Frontal cortex (tissue), 4 donors: ENCODE data around the gene STXBP6. TPM values are rescaled to one million over a fixed set of nuclear protein-coding genes. Genes with fewer than 3 reads are reported as not detected.
A peak's percentile ranks its signal among the peaks of the same experiment; 100 is the strongest.
"Not testable (repeated sequence)": the region's sequence is repeated elsewhere in the genome, so short reads cannot be mapped to it uniquely, and the experiment has no call there.

Experiments used
- DNase-seq, 2 donors: peaks; one replicate each; pipeline ENCODE4 v3.0.0; 2012; ENCODE audit warnings: low spot score in 2 of 2
- FAIRE-seq: peaks from 2 replicates; lab custom pipeline; 2012; peaks lifted over from hg19 to GRCh38; lab: Jason Lieb, UNC
- total RNA-seq: library from RNA; depleted of rRNA; stranded (reverse); fragments of >200 nt; gene quantifications from one replicate; pipeline ENCODE4 v1.2.3, GENCODE V29; 2014
- donor health status: control.
- donor health status: control.
- donor health status: control.

STXBP6 gene
- total RNA-seq, 1 donor from 2014 or later = 37.9 TPM

GRCh38 chr14:24794644-24795305 lies 255.2 kb downstream of the STXBP6 start:
- no peak for DNase-seq
- no peak for FAIRE-seq

- FAIRE-seq (no peak), DNase-seq (no peak)
Measured at GRCh38 chr14:24790196-24790595, 259.8 kb downstream of the STXBP6 start.

GRCh38 chr14:24789378-24789884 lies 260.5 kb downstream of the STXBP6 start:
- FAIRE-seq (no peak), DNase-seq (no peak)

GRCh38 chr14:24785698-24786097 lies 264.2 kb downstream of the STXBP6 start:
- DNase-seq (no peak), FAIRE-seq (no peak)

- DNase-seq = no peak
- no peak for FAIRE-seq
Measured at GRCh38 chr14:24784981-24785380, 265.0 kb downstream of the STXBP6 start.

- DNase-seq (no peak), FAIRE-seq (no peak)
Measured at GRCh38 chr14:24783791-24784190, 266.2 kb downstream of the STXBP6 start.

GRCh38 chr14:24780281-24780680 lies 269.7 kb downstream of the STXBP6 start:
- DNase-seq (no peak), FAIRE-seq (no peak)

- no peak for FAIRE-seq
- no peak for DNase-seq
Measured at GRCh38 chr14:24777678-24778077, 272.3 kb downstream of the STXBP6 start.

- DNase-seq (no peak), FAIRE-seq (no peak)
Measured at GRCh38 chr14:24775950-24776349, 274.0 kb downstream of the STXBP6 start.

GRCh38 chr14:24774187-24774915 lies 275.6 kb downstream of the STXBP6 start:
- DNase-seq (no peak), FAIRE-seq (no peak)

GRCh38 chr14:24773564-24773963 lies 276.4 kb downstream of the STXBP6 start:
- not testable (repeated sequence) for FAIRE-seq, DNase-seq

GRCh38 chr14:24766434-24766833 lies 283.5 kb downstream of the STXBP6 start:
- no peak for FAIRE-seq
- peak in 1 of 2 donors; percentile 3 for DNase-seq

- DNase-seq = no peak
- FAIRE-seq = no peak
Measured at GRCh38 chr14:24761141-24761540, 288.8 kb downstream of the STXBP6 start.
